NT2/D1 (cell line): Measurements from ENCODE around the gene UBE2E3.

Source experiments
- DNase-seq: peaks from one replicate; pipeline ENCODE4 v3.0.0-alpha.2; 2011; ENCODE audit warnings: low read depth, low spot score
- H3K27me3 ChIP-seq: 2 replicates; pipeline ENCODE4 v1.6.0; 2011; ENCODE audit warnings: mild to moderate bottlenecking; ENCODE audit not compliant: insufficient read length, insufficient read depth
- H3K36me3 ChIP-seq: 2 replicates; pipeline ENCODE4 v1.6.1; 2011; ENCODE audit warnings: mild to moderate bottlenecking, low read length, mixed read lengths; ENCODE audit not compliant: insufficient read depth, insufficient read length
- H3K4me1 ChIP-seq: 2 replicates; pipeline ENCODE4 v1.5.1; 2011; ENCODE audit not compliant: insufficient read depth, insufficient read length
- H3K4me3 ChIP-seq: 2 replicates; pipeline ENCODE4 v1.5.1; 2011; ENCODE audit warnings: low read depth; ENCODE audit not compliant: insufficient read length
- H3K9ac ChIP-seq: 2 replicates; pipeline ENCODE4 v1.6.0; 2011; ENCODE audit warnings: low read depth; ENCODE audit not compliant: insufficient read length
- H3K9me3 ChIP-seq: 2 replicates; pipeline ENCODE4 v1.5.1; 2011; ENCODE audit warnings: mild to moderate bottlenecking, low read length; ENCODE audit not compliant: insufficient read depth
- SUZ12 ChIP-seq: IDR thresholded peaks from 2 replicates; pipeline ENCODE4 v1.6.1; 2011; ENCODE audit not compliant: insufficient read length, insufficient read depth; ENCODE audit errors: extremely low read depth
- YY1 ChIP-seq: IDR thresholded peaks from 2 replicates; pipeline ENCODE4 v1.6.1; 2011; ENCODE audit not compliant: insufficient read length, insufficient read depth
- ZNF274 ChIP-seq: IDR thresholded peaks from 2 replicates; pipeline ENCODE4 v1.6.1; 2011; ENCODE audit warnings: mild to moderate bottlenecking, low read depth, low read length

The UBE2E3 gene

DNA sequence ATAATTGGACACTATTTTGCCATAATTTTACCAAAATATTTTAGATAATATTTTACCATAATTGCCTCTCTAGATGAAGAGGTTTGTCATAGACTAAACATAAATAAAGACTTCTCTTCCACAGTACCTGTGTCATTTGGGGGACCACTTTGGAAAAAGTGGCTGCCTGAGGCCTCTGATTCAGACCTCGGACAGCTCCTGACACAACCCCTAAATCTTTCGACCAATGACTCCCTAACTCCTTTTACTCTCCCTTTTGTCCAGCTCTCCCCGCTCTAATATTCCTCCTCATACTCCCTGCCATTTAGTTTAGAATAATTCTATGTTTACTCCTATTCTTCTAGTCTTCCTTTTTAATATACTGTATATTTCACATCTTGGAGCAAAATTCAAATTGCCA lies 36.0 kb upstream of the UBE2E3 start:
- Histone ChIP-seq H3K9me3 (no peaks in the 10 kb centered on the region), H3K4me3 (no peak overlapping the region), H3K36me3 (no peaks in the 10 kb centered on the region), H3K4me1 (no peaks in the 10 kb centered on the region), H3K27me3 (no peaks in the 10 kb centered on the region), H3K9ac (no peak overlapping the region)
- TF ChIP-seq ZNF274 (no peak), SUZ12 (no peak), YY1 (no peak)
- DNase-seq, result no peak

DNA sequence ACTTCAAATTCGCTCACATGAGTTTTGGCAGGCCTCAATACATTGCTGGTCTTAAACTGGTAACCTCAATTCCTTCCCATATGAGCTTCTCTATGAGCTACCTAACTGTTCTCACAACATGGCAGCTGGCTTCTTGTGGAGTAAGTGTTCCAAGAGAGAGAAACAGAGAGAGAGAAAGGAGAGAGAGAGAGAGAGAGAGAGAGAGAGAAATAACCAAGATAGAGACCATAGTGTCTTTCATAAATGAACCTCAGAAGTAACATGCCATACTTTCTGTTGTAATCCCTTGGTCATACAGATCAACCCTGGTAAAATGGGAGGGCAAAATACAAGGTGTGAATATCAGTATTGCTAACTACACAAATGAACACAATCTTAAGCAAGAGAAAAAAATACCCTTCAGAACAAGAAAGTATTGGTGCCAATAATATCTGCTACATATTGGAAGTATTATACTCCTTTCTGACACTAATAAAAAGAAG lies 33.2 kb upstream of the UBE2E3 start:
- Histone ChIP-seq H3K27me3 (no peaks in the 10 kb centered on the region), H3K4me3 (no peak overlapping the region), H3K9me3 (no peaks in the 10 kb centered on the region), H3K4me1 (no peaks in the 10 kb centered on the region), H3K9ac (no peak overlapping the region), H3K36me3 (no peaks in the 10 kb centered on the region)
- no peak for TF ChIP-seq YY1
- DNase-seq, result no peak

DNA sequence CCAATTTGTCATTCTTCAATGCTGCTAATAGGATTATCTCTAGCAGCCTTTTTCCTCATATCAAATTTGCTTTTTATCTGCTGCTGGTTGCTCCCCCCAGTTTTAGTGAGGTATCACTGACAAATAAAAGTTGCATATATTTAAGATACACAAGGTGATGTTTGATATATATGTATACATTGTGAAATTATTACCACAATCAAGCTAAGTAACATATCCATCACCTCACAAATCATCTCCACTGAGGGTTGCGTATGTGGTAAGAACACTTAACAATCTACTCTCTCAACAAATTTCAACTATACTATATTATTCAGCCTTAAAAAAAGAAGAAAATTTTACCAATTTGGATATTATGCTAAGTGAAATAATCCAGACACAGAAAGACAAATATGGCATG lies 30.5 kb upstream of the UBE2E3 start:
- Histone ChIP-seq H3K4me1 (no peaks in the 10 kb centered on the region), H3K4me3 (no peak overlapping the region), H3K36me3 (no peaks in the 10 kb centered on the region), H3K27me3 (no peaks in the 10 kb centered on the region), H3K9ac (no peak overlapping the region), H3K9me3 (no peaks in the 10 kb centered on the region)
- no peak for DNase-seq
- TF ChIP-seq YY1, result no peak
- TF ChIP-seq ZNF274, result no peak
- no peak for TF ChIP-seq SUZ12

DNA sequence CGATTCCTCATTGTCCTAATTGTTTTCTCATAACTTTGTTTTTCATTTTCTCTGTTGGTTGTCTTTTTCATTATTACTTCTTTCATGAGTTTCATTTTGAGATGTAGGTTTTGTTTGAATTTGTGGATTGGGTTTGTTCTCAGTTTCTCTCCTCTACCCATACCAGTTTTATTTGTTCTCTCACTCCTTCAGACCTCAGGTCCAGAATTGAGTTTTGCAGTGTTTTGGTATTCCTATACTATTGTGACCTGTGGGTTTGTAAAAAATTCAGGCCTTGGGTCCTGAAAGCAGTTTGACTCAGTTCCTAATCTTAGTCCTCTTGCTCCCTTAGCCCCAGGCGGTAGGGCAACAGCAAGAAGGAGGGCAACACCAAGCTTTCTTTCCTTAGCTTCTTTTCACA lies 28.3 kb upstream of the UBE2E3 start:
- Histone ChIP-seq H3K9ac (no peak overlapping the region), H3K36me3 (no peaks in the 10 kb centered on the region), H3K4me1 (no peaks in the 10 kb centered on the region), H3K27me3 (no peaks in the 10 kb centered on the region), H3K4me3 (no peak overlapping the region), H3K9me3 (no peaks in the 10 kb centered on the region)
- TF ChIP-seq YY1 (no peak), ZNF274 (no peak), SUZ12 (no peak)
- no peak for DNase-seq

DNA sequence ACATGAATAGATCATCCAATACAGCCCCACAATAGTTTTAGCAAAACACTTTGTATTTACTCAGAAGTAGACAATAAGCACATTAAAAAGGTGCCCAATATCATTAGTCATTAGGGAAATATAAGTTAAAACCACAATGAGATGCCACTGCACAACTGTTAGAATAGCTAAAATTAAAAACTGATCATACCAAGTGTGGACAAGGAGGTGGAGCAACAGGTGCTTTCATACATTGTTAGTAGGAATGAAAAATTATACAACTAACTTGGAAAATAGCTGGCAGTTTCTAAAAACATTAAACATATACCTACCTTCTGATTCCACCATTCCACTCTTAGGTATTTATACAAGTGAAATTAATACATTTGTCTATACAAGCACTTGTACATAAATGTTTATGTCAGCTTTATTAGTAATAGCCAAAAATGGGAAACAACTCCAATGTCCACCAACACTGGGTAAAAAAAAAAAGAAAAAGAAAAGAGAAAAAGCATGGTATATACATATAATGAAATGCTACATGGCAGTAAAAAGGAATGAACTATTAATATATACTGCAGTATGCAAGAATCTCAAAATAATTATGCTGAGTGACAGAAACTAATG lies 27.6 kb upstream of the UBE2E3 start:
- no peak overlapping the region for H3K9ac ChIP-seq
- no peak overlapping the region for H3K4me3 ChIP-seq
- H3K27me3 ChIP-seq, result no peaks in the 10 kb centered on the region
- no peak for DNase-seq
- H3K9me3 ChIP-seq, result no peaks in the 10 kb centered on the region
- H3K4me1 ChIP-seq, result no peaks in the 10 kb centered on the region
- no peak for TF ChIP-seq SUZ12
- TF ChIP-seq ZNF274, result no peak
- no peak for TF ChIP-seq YY1
- no peaks in the 10 kb centered on the region for H3K36me3 ChIP-seq

- H3K4me3 ChIP-seq, result no peak overlapping the region
- H3K9me3 ChIP-seq, result no peaks in the 10 kb centered on the region
- no peaks in the 10 kb centered on the region for H3K27me3 ChIP-seq
- no peak for DNase-seq
- H3K9ac ChIP-seq, result no peak overlapping the region
- H3K36me3 ChIP-seq, result no peaks in the 10 kb centered on the region
- H3K4me1 ChIP-seq, result no peaks in the 10 kb centered on the region
- TF ChIP-seq YY1 (no peak), ZNF274 (no peak), SUZ12 (no peak)
Measured at GRCh38 chr2:180953550-180953949, 26.9 kb upstream of the UBE2E3 start.

- no peak for DNase-seq
- Histone ChIP-seq H3K9ac (no peak overlapping the region), H3K36me3 (no peaks in the 10 kb centered on the region), H3K4me1 (no peaks in the 10 kb centered on the region), H3K4me3 (no peak overlapping the region), H3K27me3 (no peaks in the 10 kb centered on the region), H3K9me3 (no peaks in the 10 kb centered on the region)
- TF ChIP-seq YY1 (no peak), ZNF274 (no peak), SUZ12 (no peak)
Measured at GRCh38 chr2:180955101-180955500, 25.3 kb upstream of the UBE2E3 start.

DNA sequence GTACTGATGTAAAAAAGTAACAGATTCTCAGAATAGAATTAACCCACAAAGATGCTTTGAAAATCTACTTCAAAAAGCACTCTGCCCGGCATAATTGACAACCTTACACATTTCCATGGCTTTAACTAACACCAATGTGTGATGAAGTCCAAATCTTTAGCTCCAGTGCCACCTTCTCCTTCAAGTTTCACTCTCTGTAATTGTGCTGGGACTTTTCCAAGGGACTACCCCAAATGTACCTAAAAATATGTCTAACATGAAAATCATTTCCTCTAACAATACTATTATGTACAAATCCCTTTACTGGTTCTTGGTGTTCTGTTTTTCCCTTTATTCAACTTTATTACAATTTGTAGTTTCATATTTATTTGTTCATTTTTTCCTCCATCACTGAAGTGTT lies 20.6 kb upstream of the UBE2E3 start:
- no peak overlapping the region for H3K9ac ChIP-seq
- H3K27me3 ChIP-seq, result no peaks in the 10 kb centered on the region
- H3K4me1 ChIP-seq, result no peaks in the 10 kb centered on the region
- no peak for DNase-seq
- H3K4me3 ChIP-seq, result no peak overlapping the region
- no peaks in the 10 kb centered on the region for H3K9me3 ChIP-seq
- TF ChIP-seq YY1 (no peak), ZNF274 (no peak), SUZ12 (no peak)
- H3K36me3 ChIP-seq, result no peaks in the 10 kb centered on the region
